Measurements from ENCODE around the gene CIAO3.

Gene CIAO3

DNA sequence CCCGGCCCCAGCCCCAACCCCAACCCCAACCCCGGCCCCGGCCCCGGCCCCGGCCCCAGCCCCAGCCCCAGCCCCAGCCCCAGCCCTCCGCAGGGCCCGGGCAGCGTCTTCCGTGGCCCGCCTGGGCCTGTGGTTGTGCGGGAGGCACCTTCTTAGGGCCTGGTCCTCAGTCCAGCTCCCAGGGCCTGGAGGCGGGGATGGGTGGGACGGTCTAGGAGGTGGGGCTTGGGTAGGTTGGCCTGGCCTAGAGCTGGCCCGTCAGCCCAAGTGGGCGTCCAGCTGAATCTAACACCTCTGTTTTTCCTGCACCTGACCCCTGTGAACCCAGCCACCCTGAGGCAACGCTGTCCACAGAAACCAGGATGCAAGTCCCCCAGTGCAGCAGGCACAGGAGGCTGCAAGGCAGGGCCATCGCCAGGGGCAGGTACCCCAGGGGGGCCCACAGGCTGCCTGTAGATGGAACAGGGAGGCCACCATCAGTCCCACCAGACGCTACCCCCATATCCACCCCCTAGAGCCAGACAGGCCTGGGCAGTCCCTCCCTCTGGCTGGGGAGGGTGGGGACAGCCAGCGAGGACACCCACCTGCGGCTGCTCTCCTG is 28.5 kb upstream of the CIAO3 start (continued):
- TF ChIP-seq, protein P1, sequence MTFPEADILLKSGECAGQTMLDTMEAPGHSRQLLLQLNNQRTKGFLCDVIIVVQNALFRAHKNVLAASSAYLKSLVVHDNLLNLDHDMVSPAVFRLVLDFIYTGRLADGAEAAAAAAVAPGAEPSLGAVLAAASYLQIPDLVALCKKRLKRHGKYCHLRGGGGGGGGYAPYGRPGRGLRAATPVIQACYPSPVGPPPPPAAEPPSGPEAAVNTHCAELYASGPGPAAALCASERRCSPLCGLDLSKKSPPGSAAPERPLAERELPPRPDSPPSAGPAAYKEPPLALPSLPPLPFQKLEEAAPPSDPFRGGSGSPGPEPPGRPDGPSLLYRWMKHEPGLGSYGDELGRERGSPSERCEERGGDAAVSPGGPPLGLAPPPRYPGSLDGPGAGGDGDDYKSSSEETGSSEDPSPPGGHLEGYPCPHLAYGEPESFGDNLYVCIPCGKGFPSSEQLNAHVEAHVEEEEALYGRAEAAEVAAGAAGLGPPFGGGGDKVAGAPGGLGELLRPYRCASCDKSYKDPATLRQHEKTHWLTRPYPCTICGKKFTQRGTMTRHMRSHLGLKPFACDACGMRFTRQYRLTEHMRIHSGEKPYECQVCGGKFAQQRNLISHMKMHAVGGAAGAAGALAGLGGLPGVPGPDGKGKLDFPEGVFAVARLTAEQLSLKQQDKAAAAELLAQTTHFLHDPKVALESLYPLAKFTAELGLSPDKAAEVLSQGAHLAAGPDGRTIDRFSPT (tag by site-specific recombination; IDR thresholded peaks at IDR 0.05) = no peak
- TF ChIP-seq ZNF2 (tag by site-specific recombination; IDR thresholded peaks at IDR 0.05) = no peak
- no peak for TF ChIP-seq ZNF394 (tag by site-specific recombination; IDR thresholded peaks at IDR 0.05; ENCODE audit: borderline replicate concordance)

DNA sequence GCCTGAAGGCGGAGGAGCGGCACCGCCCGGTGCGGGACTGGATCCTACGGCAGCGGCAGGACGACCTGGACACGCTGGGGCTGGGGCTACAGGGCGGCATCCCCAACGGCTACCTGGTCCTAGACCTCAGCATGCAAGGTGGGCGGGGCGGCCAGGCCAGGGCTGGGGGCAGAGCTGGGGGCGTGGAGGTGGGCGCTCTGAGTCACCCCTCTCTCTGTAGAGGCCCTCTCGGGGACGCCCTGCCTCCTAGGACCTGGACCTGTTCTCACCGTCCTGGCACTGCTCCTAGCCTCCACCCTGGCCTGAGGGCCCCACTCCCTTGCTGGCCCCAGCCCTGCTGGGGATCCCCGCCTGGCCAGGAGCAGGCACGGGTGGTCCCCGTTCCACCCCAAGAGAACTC is 27.6 kb upstream of the CIAO3 start:
- Histone ChIP-seq H3K9me3 (ENCODE audit: control insufficient read depth, insufficient read depth, low read depth, low read length) (no peaks in the 10 kb centered on the region), H3K4me3 (ENCODE audit: low read depth, low read length) (no peak overlapping the region), H3K27ac (ENCODE audit: extremely low read depth, low read depth, low read length) (no peak overlapping the region), H3K36me3 (ENCODE audit: control insufficient read depth in 2 of 2, insufficient read depth in 1 of 2, low read length in 2 of 2) (no peaks in the 10 kb centered on the region), H3K4me1 (ENCODE audit: control insufficient read depth, insufficient read depth, low read length) (no peaks in the 10 kb centered on the region)
- CTCF ChIA-PET = no interaction called here
- POLR2A ChIA-PET = no interaction called here
- TF ChIP-seq ZNF202 (tag by site-specific recombination; IDR thresholded peaks at IDR 0.05; ENCODE audit: borderline replicate concordance) = no peak
- no peak for TF ChIP-seq ZNF544 (tag by site-specific recombination; IDR thresholded peaks at IDR 0.05)
- TF ChIP-seq, protein P1 (tag by site-specific recombination; IDR thresholded peaks at IDR 0.05) = peak; percentile 24; the same call in 1 of the 2 replicates
- TF ChIP-seq EGR2 (tag by site-specific recombination; IDR thresholded peaks at IDR 0.05; ENCODE audit: low read depth) = peak; percentile 16; the same call in 1 of the 2 replicates
- no peak for TF ChIP-seq ZNF23 (tag by site-specific recombination; IDR thresholded peaks at IDR 0.05; ENCODE audit: borderline replicate concordance)
- TF ChIP-seq SP3 (tag by site-specific recombination; IDR thresholded peaks at IDR 0.05) = no peak
- TF ChIP-seq, protein P2, sequence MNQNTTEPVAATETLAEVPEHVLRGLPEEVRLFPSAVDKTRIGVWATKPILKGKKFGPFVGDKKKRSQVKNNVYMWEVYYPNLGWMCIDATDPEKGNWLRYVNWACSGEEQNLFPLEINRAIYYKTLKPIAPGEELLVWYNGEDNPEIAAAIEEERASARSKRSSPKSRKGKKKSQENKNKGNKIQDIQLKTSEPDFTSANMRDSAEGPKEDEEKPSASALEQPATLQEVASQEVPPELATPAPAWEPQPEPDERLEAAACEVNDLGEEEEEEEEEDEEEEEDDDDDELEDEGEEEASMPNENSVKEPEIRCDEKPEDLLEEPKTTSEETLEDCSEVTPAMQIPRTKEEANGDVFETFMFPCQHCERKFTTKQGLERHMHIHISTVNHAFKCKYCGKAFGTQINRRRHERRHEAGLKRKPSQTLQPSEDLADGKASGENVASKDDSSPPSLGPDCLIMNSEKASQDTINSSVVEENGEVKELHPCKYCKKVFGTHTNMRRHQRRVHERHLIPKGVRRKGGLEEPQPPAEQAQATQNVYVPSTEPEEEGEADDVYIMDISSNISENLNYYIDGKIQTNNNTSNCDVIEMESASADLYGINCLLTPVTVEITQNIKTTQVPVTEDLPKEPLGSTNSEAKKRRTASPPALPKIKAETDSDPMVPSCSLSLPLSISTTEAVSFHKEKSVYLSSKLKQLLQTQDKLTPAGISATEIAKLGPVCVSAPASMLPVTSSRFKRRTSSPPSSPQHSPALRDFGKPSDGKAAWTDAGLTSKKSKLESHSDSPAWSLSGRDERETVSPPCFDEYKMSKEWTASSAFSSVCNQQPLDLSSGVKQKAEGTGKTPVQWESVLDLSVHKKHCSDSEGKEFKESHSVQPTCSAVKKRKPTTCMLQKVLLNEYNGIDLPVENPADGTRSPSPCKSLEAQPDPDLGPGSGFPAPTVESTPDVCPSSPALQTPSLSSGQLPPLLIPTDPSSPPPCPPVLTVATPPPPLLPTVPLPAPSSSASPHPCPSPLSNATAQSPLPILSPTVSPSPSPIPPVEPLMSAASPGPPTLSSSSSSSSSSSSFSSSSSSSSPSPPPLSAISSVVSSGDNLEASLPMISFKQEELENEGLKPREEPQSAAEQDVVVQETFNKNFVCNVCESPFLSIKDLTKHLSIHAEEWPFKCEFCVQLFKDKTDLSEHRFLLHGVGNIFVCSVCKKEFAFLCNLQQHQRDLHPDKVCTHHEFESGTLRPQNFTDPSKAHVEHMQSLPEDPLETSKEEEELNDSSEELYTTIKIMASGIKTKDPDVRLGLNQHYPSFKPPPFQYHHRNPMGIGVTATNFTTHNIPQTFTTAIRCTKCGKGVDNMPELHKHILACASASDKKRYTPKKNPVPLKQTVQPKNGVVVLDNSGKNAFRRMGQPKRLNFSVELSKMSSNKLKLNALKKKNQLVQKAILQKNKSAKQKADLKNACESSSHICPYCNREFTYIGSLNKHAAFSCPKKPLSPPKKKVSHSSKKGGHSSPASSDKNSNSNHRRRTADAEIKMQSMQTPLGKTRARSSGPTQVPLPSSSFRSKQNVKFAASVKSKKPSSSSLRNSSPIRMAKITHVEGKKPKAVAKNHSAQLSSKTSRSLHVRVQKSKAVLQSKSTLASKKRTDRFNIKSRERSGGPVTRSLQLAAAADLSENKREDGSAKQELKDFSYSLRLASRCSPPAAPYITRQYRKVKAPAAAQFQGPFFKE (tag by site-specific recombination; IDR thresholded peaks at IDR 0.05; ENCODE audit: borderline replicate concordance) = no peak
- no peak for TF ChIP-seq SCRT1 (tag by site-specific recombination; IDR thresholded peaks at IDR 0.05; ENCODE audit: borderline replicate concordance)
- TF ChIP-seq ZFHX2 (tag by site-specific recombination; conservative IDR thresholded peaks at IDR 0.05) = peak; percentile 67; the same call in 1 of the 2 replicates
- peak; percentile 23; the same call in 1 of the 2 replicates for TF ChIP-seq GLIS1 (tag by site-specific recombination; IDR thresholded peaks at IDR 0.05)
- TF ChIP-seq, protein P3, sequence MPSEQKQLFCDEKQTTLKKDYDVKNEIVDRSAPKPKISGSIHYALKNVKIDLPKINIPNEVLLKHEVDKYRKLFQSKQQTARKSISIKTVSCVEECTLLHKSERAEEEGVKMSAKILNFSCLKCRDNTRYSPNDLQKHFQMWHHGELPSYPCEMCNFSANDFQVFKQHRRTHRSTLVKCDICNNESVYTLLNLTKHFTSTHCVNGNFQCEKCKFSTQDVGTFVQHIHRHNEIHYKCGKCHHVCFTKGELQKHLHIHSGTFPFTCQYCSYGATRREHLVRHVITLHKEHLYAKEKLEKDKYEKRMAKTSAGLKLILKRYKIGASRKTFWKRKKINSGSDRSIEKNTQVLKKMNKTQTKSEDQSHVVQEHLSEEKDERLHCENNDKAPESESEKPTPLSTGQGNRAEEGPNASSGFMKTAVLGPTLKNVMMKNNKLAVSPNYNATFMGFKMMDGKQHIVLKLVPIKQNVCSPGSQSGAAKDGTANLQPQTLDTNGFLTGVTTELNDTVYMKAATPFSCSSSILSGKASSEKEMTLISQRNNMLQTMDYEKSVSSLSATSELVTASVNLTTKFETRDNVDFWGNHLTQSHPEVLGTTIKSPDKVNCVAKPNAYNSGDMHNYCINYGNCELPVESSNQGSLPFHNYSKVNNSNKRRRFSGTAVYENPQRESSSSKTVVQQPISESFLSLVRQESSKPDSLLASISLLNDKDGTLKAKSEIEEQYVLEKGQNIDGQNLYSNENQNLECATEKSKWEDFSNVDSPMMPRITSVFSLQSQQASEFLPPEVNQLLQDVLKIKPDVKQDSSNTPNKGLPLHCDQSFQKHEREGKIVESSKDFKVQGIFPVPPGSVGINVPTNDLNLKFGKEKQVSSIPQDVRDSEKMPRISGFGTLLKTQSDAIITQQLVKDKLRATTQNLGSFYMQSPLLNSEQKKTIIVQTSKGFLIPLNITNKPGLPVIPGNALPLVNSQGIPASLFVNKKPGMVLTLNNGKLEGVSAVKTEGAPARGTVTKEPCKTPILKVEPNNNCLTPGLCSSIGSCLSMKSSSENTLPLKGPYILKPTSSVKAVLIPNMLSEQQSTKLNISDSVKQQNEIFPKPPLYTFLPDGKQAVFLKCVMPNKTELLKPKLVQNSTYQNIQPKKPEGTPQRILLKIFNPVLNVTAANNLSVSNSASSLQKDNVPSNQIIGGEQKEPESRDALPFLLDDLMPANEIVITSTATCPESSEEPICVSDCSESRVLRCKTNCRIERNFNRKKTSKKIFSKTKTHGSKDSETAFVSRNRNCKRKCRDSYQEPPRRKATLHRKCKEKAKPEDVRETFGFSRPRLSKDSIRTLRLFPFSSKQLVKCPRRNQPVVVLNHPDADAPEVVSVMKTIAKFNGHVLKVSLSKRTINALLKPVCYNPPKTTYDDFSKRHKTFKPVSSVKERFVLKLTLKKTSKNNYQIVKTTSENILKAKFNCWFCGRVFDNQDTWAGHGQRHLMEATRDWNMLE (tag by site-specific recombination; conservative IDR thresholded peaks at IDR 0.05; ENCODE audit: low read depth) = no peak
- no peak for TF ChIP-seq ZFP69B (tag by site-specific recombination; IDR thresholded peaks at IDR 0.05)
- no peak for TF ChIP-seq OVOL3 (tag by site-specific recombination; IDR thresholded peaks at IDR 0.05)
- no peak for TF ChIP-seq ZNF416 (tag by site-specific recombination; IDR thresholded peaks at IDR 0.05)
- no peak for TF ChIP-seq ZNF530 (tag by site-specific recombination; IDR thresholded peaks at IDR 0.05; ENCODE audit: low read depth)
- no peak for TF ChIP-seq OSR2 (tag by site-specific recombination; IDR thresholded peaks at IDR 0.05)
- TF ChIP-seq GLIS2 (tag by site-specific recombination; IDR thresholded peaks at IDR 0.05) = peak; percentile 33; the same call in 1 of the 2 replicates
